IMR-90 (cell line): ENCODE data around the gene TAF1L. TPM values are rescaled to one million over a fixed set of nuclear protein-coding genes. Genes with fewer than 3 reads are reported as not detected.

Source experiments
- ATAC-seq: fragments of 200-7000 bp; cut with Tn5 transposase; 2 replicates; pipeline ENCODE4 v1.9.1; 2020; ENCODE audit warnings: low read depth, mild to moderate bottlenecking, moderate library complexity
- BruUV-seq: library from RNA; stranded (reverse); fragments of 400-500 nt; replicated peaks from 2 replicates; lab custom pipeline; 2021; lab: Mats Ljungman, UMichigan
- CTCF ChIA-PET: fragments of 300-600 bp; formaldehyde crosslinking; extraction: SDS; loops from one replicate; lab custom pipeline; 2021; ENCODE audit warnings: antibody characterized with exemption; lab: Yijun Ruan, JAX
- POLR2A ChIA-PET: fragments of 300-600 bp; sonication (Branson Sonifier 250); formaldehyde crosslinking; loops from one replicate; lab custom pipeline; 2022; ENCODE audit warnings: antibody characterized with exemption; ENCODE audit not compliant: unreplicated experiment; lab: Charles Lee
- DNase-seq: peaks from one replicate; pipeline ENCODE4 v3.0.0; 2013
- H2AFZ ChIP-seq: replicated peaks from 2 replicates; pipeline ENCODE3; 2013; ENCODE audit warnings: low read length, mild to moderate bottlenecking; ENCODE audit not compliant: poor library complexity
- H2AK5ac ChIP-seq: 2 replicates; pipeline ENCODE4 v1.6.1; 2013; ENCODE audit warnings: low read depth, low read length, inconsistent platforms
- H2AK9ac ChIP-seq: replicated peaks from 2 replicates; pipeline ENCODE3; 2013; ENCODE audit warnings: mild to moderate bottlenecking, low read depth, low read length, moderate library complexity; ENCODE audit not compliant: poor library complexity
- H2BK120ac ChIP-seq: 2 replicates; pipeline ENCODE4 v1.6.1; 2013; ENCODE audit warnings: low read depth, low read length, inconsistent platforms
- H2BK15ac ChIP-seq: 3 replicates; pipeline ENCODE4 v1.6.1; 2013; ENCODE audit warnings: low read depth, low read length, inconsistent platforms
- H2BK20ac ChIP-seq: 2 replicates; pipeline ENCODE4 v1.6.1; 2013; ENCODE audit warnings: low read depth, mild to moderate bottlenecking, inconsistent platforms, low read length, moderate library complexity
- H2BK5ac ChIP-seq: 2 replicates; pipeline ENCODE4 v1.6.1; 2013; ENCODE audit warnings: mild to moderate bottlenecking, low read depth, low read length, inconsistent platforms; ENCODE audit not compliant: poor library complexity, severe bottlenecking
- H3K14ac ChIP-seq: replicated peaks from 2 replicates; pipeline ENCODE4 v1.6.1; 2013; ENCODE audit warnings: low read depth, low read length, inconsistent platforms
- H3K18ac ChIP-seq: 2 replicates; pipeline ENCODE4 v1.6.1; 2013; ENCODE audit warnings: low read depth, low read length, control low read depth
- H3K23ac ChIP-seq: 2 replicates; pipeline ENCODE4 v1.6.1; 2013; ENCODE audit warnings: low read depth, low read length, inconsistent platforms
- H3K27ac ChIP-seq: 2 replicates; pipeline ENCODE4 v1.5.1; 2013; ENCODE audit warnings: mild to moderate bottlenecking, control low read depth, low read length; ENCODE audit not compliant: insufficient read depth
- H3K27me3 ChIP-seq: 2 replicates; pipeline ENCODE4 v1.6.1; 2013; ENCODE audit warnings: low read length; ENCODE audit not compliant: control insufficient read depth, insufficient read depth
- H3K36me3 ChIP-seq: 2 replicates; pipeline ENCODE4 v1.6.1; 2013; ENCODE audit warnings: low read length, mixed read lengths; ENCODE audit not compliant: control insufficient read depth, insufficient read depth
- H3K4ac ChIP-seq: 2 replicates; pipeline ENCODE4 v1.6.1; 2013; ENCODE audit warnings: low read depth, low read length, inconsistent platforms
- H3K4me1 ChIP-seq: 2 replicates; pipeline ENCODE4 v1.6.1; 2013; ENCODE audit warnings: low read length, mixed read lengths; ENCODE audit not compliant: control insufficient read depth, insufficient read depth
- H3K4me2 ChIP-seq: 2 replicates; pipeline ENCODE4 v1.6.1; 2013; ENCODE audit warnings: low read depth, mild to moderate bottlenecking, control low read depth, low read length, moderate library complexity
- H3K4me3 ChIP-seq: 2 replicates; pipeline ENCODE4 v1.5.1; 2013; ENCODE audit warnings: low read depth, mild to moderate bottlenecking, control low read depth, low read length, moderate library complexity; ENCODE audit not compliant: insufficient read depth
- H3K56ac ChIP-seq: 2 replicates; pipeline ENCODE4 v1.6.1; 2013; ENCODE audit warnings: low read length, inconsistent platforms; ENCODE audit not compliant: insufficient read depth; ENCODE audit errors: extremely low read depth
- H3K79me1 ChIP-seq, 2 experiments: 2 replicates each; pipeline ENCODE4 v1.6.1; 2013; ENCODE audit warnings: low read length in 2 of 2, inconsistent platforms in 1 of 2, low read depth in 1 of 2
- H3K9ac ChIP-seq: 2 replicates; pipeline ENCODE4 v1.6.1; 2013; ENCODE audit warnings: low read depth, low read length, control low read depth
- H3K9me1 ChIP-seq: 2 replicates; pipeline ENCODE4 v1.6.1; 2013; ENCODE audit warnings: low read length, inconsistent platforms; ENCODE audit not compliant: insufficient read depth
- H3K9me3 ChIP-seq: 2 replicates; pipeline ENCODE4 v1.6.1; 2013; ENCODE audit warnings: low read length; ENCODE audit not compliant: control insufficient read depth, insufficient read depth
- H4K20me1 ChIP-seq: 2 replicates; pipeline ENCODE4 v1.6.1; 2013; ENCODE audit warnings: low read length, inconsistent platforms; ENCODE audit not compliant: insufficient read depth
- H4K5ac ChIP-seq: 2 replicates; pipeline ENCODE4 v1.6.1; 2013; ENCODE audit warnings: mild to moderate bottlenecking, low read depth, low read length, control low read depth
- H4K8ac ChIP-seq, 2 experiments: 2 replicates each; pipeline ENCODE4 v1.6.1; 2013; ENCODE audit warnings: low read depth in 2 of 2, low read length in 2 of 2, control low read depth in 1 of 2, inconsistent platforms in 1 of 2
- H4K91ac ChIP-seq: 2 replicates; pipeline ENCODE4 v1.6.1; 2013; ENCODE audit warnings: low read depth, low read length, inconsistent platforms; ENCODE audit not compliant: insufficient read depth
- POLR2A ChIP-seq: IDR thresholded peaks from 2 replicates; pipeline ENCODE4 v1.6.1; 2012; ENCODE audit warnings: mild to moderate bottlenecking, low read depth, low read length
- RCOR1 ChIP-seq: IDR thresholded peaks from 2 replicates; pipeline ENCODE4 v1.6.1; 2012; ENCODE audit warnings: mild to moderate bottlenecking, low read length, improper control_type of control experiment; ENCODE audit not compliant: insufficient replicate concordance
- SMC3 ChIP-seq: fragments of 150-350 bp; IDR thresholded peaks from 2 replicates; pipeline ENCODE4 v1.6.1; 2016; ENCODE audit warnings: low read depth, mild to moderate bottlenecking, antibody characterized with exemption, low read length, moderate library complexity
- WGBS, 2 experiments: methylation state at CpG; one replicate each; pipeline versions ENCODE4 v1.1.5 to v1.1.7; 2013; ENCODE audit warnings: missing lambda C conversion rate in 2 of 2; ENCODE audit not compliant: insufficient read length in 1 of 2; ENCODE audit errors: extremely low coverage in 2 of 2; 5-methylcytosine and 5-hydroxymethylcytosine counted together
- dilution Hi-C: fragments of 300-500 bp; cut with HindIII; formaldehyde crosslinking; loops from one replicate; pipeline ENCODE4 v1.14.3; 2018; ENCODE audit warnings: low sequenced_read_pairs; ENCODE audit not compliant: unreplicated experiment
- in situ Hi-C: fragments of 300-500 bp; cut with MboI; formaldehyde crosslinking; loops from 3 replicates; pipeline ENCODE4 v1.14.3; 2019; ENCODE audit warnings: low sequenced_read_pairs, inconsistent platforms, mixed read lengths
- intact Hi-C: fragments of 100-400 bp; cut with micrococcal nuclease; formaldehyde crosslinking; loops from 2 replicates; pipeline ENCODE4 v1.10.0; 2022
- polyA plus RNA-seq, 3 experiments: library from polyadenylated mRNA; depleted of rRNA; stranded (reverse); fragments of >200 nt; gene quantifications; 2 replicates each; pipeline ENCODE4 v1.2.3, GENCODE V29; 2012; ENCODE audit warnings: low replicate concordance in 1 of 3
- total RNA-seq: library from RNA; depleted of rRNA; stranded (reverse); fragments of >200 nt; gene quantifications from 2 replicates; pipeline ENCODE4 v1.2.3, GENCODE V29; 2012

Gene TAF1L
- total and polyA plus RNA-seq, 2 of the 4 experiments (the other 2 are of a cell fraction): not detected

GRCh38 chr9:32580631-32581300, 54.7 kb downstream of the TAF1L start:
- no peak overlapping the region for H3K56ac ChIP-seq
- no peak overlapping the region for H4K5ac ChIP-seq
- no peak overlapping the region for H3K14ac ChIP-seq
- no peak overlapping the region for H3K23ac ChIP-seq
- H3K4me2 ChIP-seq: peak overlapping the region; percentile 58; the same call in 1 of the 2 replicates
- no peaks in the 10 kb centered on the region for H3K9me1 ChIP-seq
- H2AK5ac ChIP-seq: no peak overlapping the region
- no peak overlapping the region for H2BK5ac ChIP-seq
- no peak overlapping the region for H2BK15ac ChIP-seq
- H2AFZ ChIP-seq: no peak overlapping the region
- no TSS peak for BruUV-seq
- H3K79me1 ChIP-seq: no peaks in the 10 kb centered on the region
- TF ChIP-seq SMC3 (no peak), RCOR1 (no peak), POLR2A (no peak)
- no peak overlapping the region for H3K4ac ChIP-seq
- DNase-seq (no peak), ATAC-seq (peak; percentile 24; the same call in 1 of the 2 replicates)
- no peak overlapping the region for H3K18ac ChIP-seq
- H3K9ac ChIP-seq: no peak overlapping the region
- H3K9me3 ChIP-seq: no peaks in the 10 kb centered on the region
- no peak overlapping the region for H3K27ac ChIP-seq
- no peaks in the 10 kb centered on the region for H3K36me3 ChIP-seq
- POLR2A ChIA-PET: no interaction called here
- no peaks in the 10 kb centered on the region for H4K20me1 ChIP-seq
- H2BK20ac ChIP-seq: no peak overlapping the region
- CTCF ChIA-PET: interaction anchor here (0.8 to 11.5 kb wide), 16 partner anchors 8 to 396 kb away, joined by 3 to 189 read pairs (median 5); partner anchors contain the start of genes ACO1, NDUFB6 and TOPORS
- H4K8ac ChIP-seq: no peak overlapping the region
- 0 out of 2 replicates have a peak, but pooled peaks cover 3% of the 10 kb centered on the region for H3K4me1 ChIP-seq
- H3K27me3 ChIP-seq: peaks cover 2% of the 10 kb centered on the region; the same call in 1 of the 2 replicates
- dilution Hi-C loops: no loop called here
- intact Hi-C loops: loop anchor here (1.0 kb wide), 1 partner anchor 388 kb away; no protein-coding TSS in a partner anchor
- in situ Hi-C loops: loop anchor here (5.0 kb wide), 1 partner anchor 387 kb away; no protein-coding TSS in a partner anchor
- WGBS, 2 experiments: no CpG with 5 or more reads among the region's 3 CpGs
- no peak overlapping the region for H2BK120ac ChIP-seq
- no peak overlapping the region for H2AK9ac ChIP-seq
- H3K4me3 ChIP-seq: no peak overlapping the region
- H4K91ac ChIP-seq: no peak overlapping the region
